ENCODE results near the gene NCOA6.

DNA sequence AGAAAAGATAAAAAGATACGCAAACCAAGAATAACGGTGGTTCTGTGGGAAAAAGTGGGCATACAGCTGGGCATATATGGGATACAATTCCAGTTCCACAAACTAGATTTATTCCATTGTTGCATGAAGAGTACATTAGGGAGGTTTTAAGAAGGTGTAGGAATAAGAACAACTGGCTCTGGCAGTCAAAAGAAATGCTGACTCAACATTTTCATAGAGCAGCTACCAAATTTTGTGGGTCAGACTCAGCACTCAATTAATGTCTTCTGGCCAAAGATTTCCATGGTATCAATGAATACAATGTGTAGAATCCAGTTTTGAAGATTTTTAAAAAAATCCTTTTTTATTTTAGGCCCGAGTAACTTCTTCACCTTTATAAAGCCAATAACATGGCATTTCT, 81.1 kb downstream of the NCOA6 start:
- TF ChIP-seq, protein P1, sequence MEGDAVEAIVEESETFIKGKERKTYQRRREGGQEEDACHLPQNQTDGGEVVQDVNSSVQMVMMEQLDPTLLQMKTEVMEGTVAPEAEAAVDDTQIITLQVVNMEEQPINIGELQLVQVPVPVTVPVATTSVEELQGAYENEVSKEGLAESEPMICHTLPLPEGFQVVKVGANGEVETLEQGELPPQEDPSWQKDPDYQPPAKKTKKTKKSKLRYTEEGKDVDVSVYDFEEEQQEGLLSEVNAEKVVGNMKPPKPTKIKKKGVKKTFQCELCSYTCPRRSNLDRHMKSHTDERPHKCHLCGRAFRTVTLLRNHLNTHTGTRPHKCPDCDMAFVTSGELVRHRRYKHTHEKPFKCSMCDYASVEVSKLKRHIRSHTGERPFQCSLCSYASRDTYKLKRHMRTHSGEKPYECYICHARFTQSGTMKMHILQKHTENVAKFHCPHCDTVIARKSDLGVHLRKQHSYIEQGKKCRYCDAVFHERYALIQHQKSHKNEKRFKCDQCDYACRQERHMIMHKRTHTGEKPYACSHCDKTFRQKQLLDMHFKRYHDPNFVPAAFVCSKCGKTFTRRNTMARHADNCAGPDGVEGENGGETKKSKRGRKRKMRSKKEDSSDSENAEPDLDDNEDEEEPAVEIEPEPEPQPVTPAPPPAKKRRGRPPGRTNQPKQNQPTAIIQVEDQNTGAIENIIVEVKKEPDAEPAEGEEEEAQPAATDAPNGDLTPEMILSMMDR (IDR thresholded peaks at IDR 0.05) = no peak
- no peak for TF ChIP-seq EZH2 (IDR thresholded peaks at IDR 0.05; ENCODE audit: borderline replicate concordance, insufficient read depth, low read depth, low read length, poor library complexity, severe bottlenecking)

Data from B cell (primary cell).